RWPE2 (cell line): ENCODE results near the gene KARS1.
"Not testable (repeated sequence)": the region's sequence is repeated elsewhere in the genome, so short reads cannot be mapped to it uniquely, and the experiment has no call there.

Source experiments
- ATAC-seq: fragments of 200-7000 bp; cut with Tn5 transposase; 3 replicates; pipeline ENCODE4 v1.9.1; 2021; ENCODE audit warnings: low read depth
- DNase-seq: peaks from one replicate; pipeline ENCODE4 v3.0.0-alpha.2; 2020; ENCODE audit warnings: low spot score
- H3K27ac ChIP-seq: fragments of 450-650 bp; 2 replicates; pipeline ENCODE4 v1.5.1; 2017; ENCODE audit warnings: mild to moderate bottlenecking; ENCODE audit not compliant: poor library complexity, severe bottlenecking
- H3K27me3 ChIP-seq: fragments of 250-450 bp; sonication (Bioruptor Pico); 2 replicates; pipeline ENCODE4 v1.5.1; 2021; ENCODE audit warnings: mild to moderate bottlenecking, moderate library complexity; ENCODE audit not compliant: insufficient read depth, poor library complexity, severe bottlenecking
- H3K36me3 ChIP-seq: fragments of 250-450 bp; sonication (Bioruptor Pico); 2 replicates; pipeline ENCODE4 v1.5.1; 2020; ENCODE audit warnings: low read depth, mild to moderate bottlenecking, moderate library complexity
- H3K4me1 ChIP-seq: fragments of 250-450 bp; sonication (Bioruptor Pico); 2 replicates; pipeline ENCODE4 v1.5.1; 2021; ENCODE audit warnings: mild to moderate bottlenecking, moderate library complexity; ENCODE audit not compliant: insufficient read depth, poor library complexity, severe bottlenecking
- H3K4me3 ChIP-seq: fragments of 250-450 bp; sonication (Bioruptor Pico); 2 replicates; pipeline ENCODE4 v1.5.1; 2021; ENCODE audit warnings: mild to moderate bottlenecking, moderate library complexity; ENCODE audit not compliant: severe bottlenecking
- H3K9me3 ChIP-seq: fragments of 250-450 bp; sonication (Bioruptor Pico); 2 replicates; pipeline ENCODE4 v1.5.1; 2021; ENCODE audit warnings: mild to moderate bottlenecking, moderate library complexity; ENCODE audit not compliant: severe bottlenecking
- CTCF ChIP-seq: fragments of 450-650 bp; IDR thresholded peaks from one replicate; pipeline ENCODE4 v1.5.1; 2017; ENCODE audit warnings: mild to moderate bottlenecking, moderate library complexity; ENCODE audit not compliant: poor library complexity, severe bottlenecking

The KARS1 gene

GRCh38 chr16:75599452-75600277, 47.8 kb downstream of the KARS1 start:
- Histone ChIP-seq H3K4me3 (no peak overlapping the region), H3K36me3 (peaks cover 77% of the 10 kb centered on the region), H3K4me1 (peaks cover 6% of the 10 kb centered on the region), H3K27ac (no peak overlapping the region), H3K27me3 (no peaks in the 10 kb centered on the region), H3K9me3 (no peaks in the 10 kb centered on the region)
- ATAC-seq (no peak), DNase-seq (no peak)
- TF ChIP-seq CTCF: no peak

- TF ChIP-seq CTCF: no peak
- peaks cover 36% of the 10 kb centered on the region for H3K36me3 ChIP-seq
- H3K9me3 ChIP-seq: no peaks in the 10 kb centered on the region
- H3K4me3 ChIP-seq: no peak overlapping the region
- H3K27ac ChIP-seq: peak overlapping the region; percentile 37
- H3K27me3 ChIP-seq: no peaks in the 10 kb centered on the region
- peaks cover 16% of the 10 kb centered on the region for H3K4me1 ChIP-seq
- ATAC-seq (peak; percentile 97), DNase-seq (no peak)
These were observed 53.3 kb downstream of the KARS1 start for GRCh38 chr16:75593825-75594820.

- Histone ChIP-seq H3K27me3 (no peaks in the 10 kb centered on the region), H3K9me3 (no peaks in the 10 kb centered on the region), H3K27ac (no peak overlapping the region), H3K4me1 (peaks cover 16% of the 10 kb centered on the region), H3K4me3 (no peak overlapping the region), H3K36me3 (peaks cover 32% of the 10 kb centered on the region)
- ATAC-seq: no peak
- TF ChIP-seq CTCF: no peak
- DNase-seq: no peak
These were observed 54.2 kb downstream of the KARS1 start for GRCh38 chr16:75593308-75593707.

- peaks cover 26% of the 10 kb centered on the region for H3K36me3 ChIP-seq
- not testable (repeated sequence) for H3K4me3 ChIP-seq, DNase-seq, ATAC-seq, H3K27me3 ChIP-seq, H3K9me3 ChIP-seq, H3K27ac ChIP-seq
- H3K4me1 ChIP-seq: peaks cover 16% of the 10 kb centered on the region
These were observed 55.5 kb downstream of the KARS1 start for GRCh38 chr16:75591927-75592326.
